IPS-15b (cell line): Measurements from ENCODE around the gene BCHE.
A peak's percentile ranks its signal among the peaks of the same experiment; 100 is the strongest.

Experiments used
- H3K27me3 ChIP-seq: one replicate; pipeline ENCODE4 v1.6.1; 2013; ENCODE audit warnings: low read length; ENCODE audit not compliant: control insufficient read depth, insufficient read depth
- H3K36me3 ChIP-seq: one replicate; pipeline ENCODE4 v1.6.1; 2013; ENCODE audit warnings: low read length; ENCODE audit not compliant: control insufficient read depth, insufficient read depth
- H3K4me1 ChIP-seq: one replicate; pipeline ENCODE4 v1.6.1; 2013; ENCODE audit warnings: mild to moderate bottlenecking, low read length; ENCODE audit not compliant: control insufficient read depth, insufficient read depth
- H3K4me3 ChIP-seq: one replicate; pipeline ENCODE4 v1.5.1; 2013; ENCODE audit warnings: low read depth, low read length
- H3K9ac ChIP-seq: one replicate; pipeline ENCODE4 v1.6.1; 2013; ENCODE audit warnings: low read depth, mild to moderate bottlenecking, low read length
- H3K9me3 ChIP-seq: one replicate; pipeline ENCODE4 v1.6.1; 2013; ENCODE audit warnings: mild to moderate bottlenecking, low read length; ENCODE audit not compliant: control insufficient read depth, insufficient read depth

Gene BCHE

GRCh38 chr3:165837058-165837525 lies at the start of gene BCHE:
Gene BCHE, minus strand, starts transcription at chr3:165837423. Its CDS starts 6,390 bp downstream, at chr3:165831033.
- Histone ChIP-seq H3K9ac (no peak within 1 kb of the TSS), H3K36me3 (no peaks in the 10 kb centered on the region)

DNA sequence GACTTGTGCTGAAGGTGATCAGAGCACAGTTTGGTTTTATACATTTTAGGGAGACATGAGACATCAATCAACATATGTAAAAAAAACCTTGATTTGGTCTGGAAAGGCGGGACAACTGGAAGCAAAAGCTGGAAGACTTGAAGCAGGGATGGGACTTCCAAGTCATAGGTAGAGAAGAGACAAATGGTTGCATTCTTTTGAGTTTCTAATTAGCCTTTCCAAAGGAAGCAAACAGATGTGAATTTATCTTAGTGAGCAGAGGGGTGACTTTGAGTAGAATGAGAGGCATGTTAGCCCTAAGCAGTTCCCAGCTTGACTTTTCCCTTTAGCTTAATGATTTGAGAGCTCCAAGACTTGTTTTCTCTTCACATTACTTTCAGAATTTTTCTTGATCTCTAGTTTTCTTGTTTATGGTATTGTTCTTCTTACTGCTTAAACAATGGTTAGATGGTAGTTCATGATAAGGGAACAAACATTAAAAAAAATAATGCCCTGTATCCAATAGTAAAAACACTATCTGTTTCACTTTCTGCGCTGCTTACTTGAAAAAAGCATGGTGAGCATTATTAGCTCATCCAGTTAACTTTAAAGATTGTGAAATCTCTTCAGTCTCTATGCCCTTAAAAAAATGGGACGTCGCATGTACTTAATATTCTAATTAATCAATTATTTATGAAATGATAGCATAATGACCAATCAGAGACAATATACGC lies 48.5 kb upstream of the BCHE start:
- H3K9ac ChIP-seq = peak overlapping the region; percentile 32
- H3K4me3 ChIP-seq = no peak overlapping the region
- H3K27me3 ChIP-seq = no peaks in the 10 kb centered on the region
- peaks cover 7% of the 10 kb centered on the region for H3K4me1 ChIP-seq
- H3K9me3 ChIP-seq = no peaks in the 10 kb centered on the region
- H3K36me3 ChIP-seq = no peaks in the 10 kb centered on the region

More at GRCh38 chr3:165837058-165837525, at the start of gene BCHE:
- H3K9me3 ChIP-seq = no peaks in the 10 kb centered on the region
- H3K4me1 ChIP-seq = peaks cover 3% of the 10 kb centered on the region
- H3K4me3 ChIP-seq = peak within 1 kb of the TSS; percentile 18
- H3K27me3 ChIP-seq = no peaks in the 10 kb centered on the region

GRCh38 chr3:165884518-165884917 lies 47.3 kb upstream of the BCHE start:
- H3K27me3 ChIP-seq = no peaks in the 10 kb centered on the region
- no peaks in the 10 kb centered on the region for H3K36me3 ChIP-seq
- H3K9me3 ChIP-seq = no peaks in the 10 kb centered on the region
- peaks cover 7% of the 10 kb centered on the region for H3K4me1 ChIP-seq
- H3K4me3 ChIP-seq = no peak overlapping the region
- H3K9ac ChIP-seq = no peak overlapping the region

GRCh38 chr3:165883863-165884478 lies 46.7 kb upstream of the BCHE start:
- H3K27me3 ChIP-seq = no peaks in the 10 kb centered on the region
- H3K4me3 ChIP-seq = no peak overlapping the region
- H3K4me1 ChIP-seq = peaks cover 7% of the 10 kb centered on the region
- H3K36me3 ChIP-seq = no peaks in the 10 kb centered on the region
- H3K9me3 ChIP-seq = no peaks in the 10 kb centered on the region
- H3K9ac ChIP-seq = no peak overlapping the region

DNA sequence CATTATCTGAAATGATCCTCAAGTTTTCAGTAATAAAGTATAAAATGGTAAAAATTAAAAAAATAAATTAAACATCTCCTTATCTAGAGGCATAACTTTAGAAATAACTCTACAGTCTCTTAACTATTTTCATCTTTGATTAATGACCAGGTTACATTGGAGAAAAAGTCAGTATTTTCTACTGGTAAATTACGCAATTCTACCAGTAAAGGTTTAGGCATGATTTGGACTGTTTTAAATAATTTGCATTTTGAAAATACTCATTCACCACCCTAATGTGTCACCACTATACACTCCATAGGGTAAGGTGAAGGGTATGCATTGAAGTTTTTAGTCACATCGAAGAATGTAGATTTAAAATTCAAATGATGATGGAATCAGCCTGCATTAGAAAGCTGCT lies 45.9 kb upstream of the BCHE start:
- no peaks in the 10 kb centered on the region for H3K36me3 ChIP-seq
- peaks cover 7% of the 10 kb centered on the region for H3K4me1 ChIP-seq
- H3K9me3 ChIP-seq = no peaks in the 10 kb centered on the region
- no peak overlapping the region for H3K9ac ChIP-seq
- H3K27me3 ChIP-seq = no peaks in the 10 kb centered on the region
- H3K4me3 ChIP-seq = no peak overlapping the region

DNA sequence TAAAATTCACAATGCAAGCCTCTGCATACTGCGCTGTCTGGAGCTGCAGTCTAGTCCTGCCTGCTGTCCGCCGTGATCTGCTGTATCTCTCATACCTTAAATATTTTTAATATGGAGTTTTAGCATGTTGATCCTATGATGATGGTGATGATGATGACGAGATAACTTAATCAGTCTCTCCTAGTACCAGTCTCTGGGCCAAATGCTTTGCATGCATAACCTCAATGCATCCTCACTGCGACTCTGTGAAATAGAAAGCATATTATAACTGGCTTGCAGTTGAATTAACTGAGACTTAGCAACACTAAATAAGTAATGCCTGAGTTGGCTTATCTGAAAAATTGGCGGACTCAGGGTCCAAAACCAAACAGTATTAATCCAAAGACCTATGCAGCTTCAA lies 38.4 kb upstream of the BCHE start:
- Histone ChIP-seq H3K27me3 (no peaks in the 10 kb centered on the region), H3K4me1 (no peaks in the 10 kb centered on the region), H3K9me3 (no peaks in the 10 kb centered on the region), H3K36me3 (no peaks in the 10 kb centered on the region), H3K4me3 (no peak overlapping the region), H3K9ac (no peak overlapping the region)

DNA sequence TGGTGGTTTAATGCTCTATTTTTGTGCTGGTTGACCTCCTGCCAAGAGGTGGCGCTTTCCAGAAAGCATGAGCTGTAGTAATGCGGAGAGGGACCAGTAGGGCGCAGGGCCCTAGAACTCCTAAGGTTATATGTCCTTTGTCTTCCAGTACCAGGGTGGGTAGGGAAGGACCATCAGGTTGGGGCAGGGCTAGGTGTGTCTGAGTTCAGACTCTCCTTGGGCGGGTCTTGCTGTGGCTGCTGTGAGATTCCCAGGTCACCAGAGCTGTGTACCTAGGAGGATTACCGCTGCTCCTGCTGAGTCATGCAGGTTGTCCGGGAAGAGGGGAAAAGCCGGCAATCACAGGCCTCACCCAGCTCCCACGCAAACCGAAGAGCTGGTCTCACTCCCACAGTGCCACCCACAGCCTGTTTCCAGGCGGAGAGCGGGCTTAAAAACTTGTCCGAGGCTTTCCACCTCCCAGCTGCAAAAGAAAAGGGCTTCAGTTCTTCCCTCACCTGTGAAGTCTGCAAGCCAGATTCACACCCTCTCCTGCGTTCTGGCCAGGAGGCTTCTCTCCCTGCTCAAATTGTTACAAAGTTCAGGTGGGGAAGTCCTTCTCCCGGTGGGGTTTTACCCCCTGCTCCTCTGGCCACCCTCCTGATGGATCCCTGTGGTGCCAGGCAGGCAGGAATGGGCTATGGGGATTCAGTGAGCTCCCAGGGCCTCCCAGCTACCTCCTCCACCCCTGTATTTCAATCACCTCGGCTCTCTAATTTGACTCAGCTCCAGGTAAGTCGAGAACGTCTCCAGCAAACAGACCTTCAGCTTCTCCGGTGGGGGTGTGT lies 37.7 kb upstream of the BCHE start:
- no peak overlapping the region for H3K4me3 ChIP-seq
- no peaks in the 10 kb centered on the region for H3K4me1 ChIP-seq
- no peaks in the 10 kb centered on the region for H3K27me3 ChIP-seq
- no peak overlapping the region for H3K9ac ChIP-seq
- H3K9me3 ChIP-seq = no peaks in the 10 kb centered on the region
- no peaks in the 10 kb centered on the region for H3K36me3 ChIP-seq

- Histone ChIP-seq H3K9ac (no peak overlapping the region), H3K9me3 (no peaks in the 10 kb centered on the region), H3K4me1 (no peaks in the 10 kb centered on the region), H3K36me3 (no peaks in the 10 kb centered on the region), H3K4me3 (no peak overlapping the region), H3K27me3 (no peaks in the 10 kb centered on the region)
These were observed 30.9 kb upstream of the BCHE start for GRCh38 chr3:165868088-165868487.

DNA sequence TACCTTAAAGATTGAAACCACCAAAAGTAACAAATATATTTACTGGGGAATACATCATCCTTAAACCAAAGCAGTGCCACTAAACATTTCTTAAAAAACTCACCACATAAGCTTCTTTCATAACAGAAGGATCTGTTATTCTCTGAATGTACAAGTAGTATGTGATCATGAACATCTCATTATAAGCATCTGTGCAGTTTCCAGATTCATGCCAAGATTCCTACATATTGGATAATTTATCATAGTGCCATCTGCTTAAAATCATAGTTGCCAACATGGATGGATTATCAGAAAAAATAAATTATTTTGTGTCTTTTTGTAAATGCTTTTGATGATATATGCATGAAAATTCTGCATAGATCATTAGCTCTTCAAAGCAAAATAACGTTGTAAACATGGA lies 21.8 kb upstream of the BCHE start:
- Histone ChIP-seq H3K4me1 (no peaks in the 10 kb centered on the region), H3K4me3 (no peak overlapping the region), H3K27me3 (no peaks in the 10 kb centered on the region), H3K36me3 (no peaks in the 10 kb centered on the region), H3K9ac (no peak overlapping the region), H3K9me3 (no peaks in the 10 kb centered on the region)

DNA sequence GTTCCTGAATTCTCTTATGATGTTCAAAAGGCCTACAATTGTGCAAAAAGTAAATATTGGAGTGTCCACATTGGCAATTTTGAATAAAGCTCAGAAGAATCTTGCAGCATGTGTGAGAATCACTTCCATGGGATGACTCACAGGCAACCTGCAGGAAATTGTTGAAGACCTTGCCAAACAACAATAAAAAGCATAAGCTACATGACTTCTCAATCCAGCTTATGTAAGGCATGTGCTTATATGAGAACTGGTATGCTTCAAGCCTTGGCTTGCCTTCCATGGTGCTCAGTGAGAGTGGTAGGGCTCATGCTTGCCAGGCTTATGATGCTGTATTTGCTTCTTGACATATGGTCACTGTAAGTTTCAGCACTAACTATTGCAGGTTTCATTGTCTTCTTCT lies 18.4 kb upstream of the BCHE start:
- Histone ChIP-seq H3K36me3 (no peaks in the 10 kb centered on the region), H3K27me3 (no peaks in the 10 kb centered on the region), H3K4me1 (no peaks in the 10 kb centered on the region), H3K4me3 (no peak overlapping the region), H3K9ac (no peak overlapping the region), H3K9me3 (no peaks in the 10 kb centered on the region)

- H3K9me3 ChIP-seq = no peaks in the 10 kb centered on the region
- no peaks in the 10 kb centered on the region for H3K4me1 ChIP-seq
- H3K27me3 ChIP-seq = no peaks in the 10 kb centered on the region
- no peak overlapping the region for H3K4me3 ChIP-seq
- H3K9ac ChIP-seq = no peak overlapping the region
- no peaks in the 10 kb centered on the region for H3K36me3 ChIP-seq
These were observed 17.5 kb upstream of the BCHE start for GRCh38 chr3:165854696-165855095.
